NT2/D1 (cell line): ENCODE results near the gene LPP.

Source experiments
- SUZ12 ChIP-seq: IDR thresholded peaks from 2 replicates; pipeline ENCODE4 v1.6.1; 2011; ENCODE audit not compliant: insufficient read length, insufficient read depth; ENCODE audit errors: extremely low read depth
- YY1 ChIP-seq: IDR thresholded peaks from 2 replicates; pipeline ENCODE4 v1.6.1; 2011; ENCODE audit not compliant: insufficient read length, insufficient read depth
- ZNF274 ChIP-seq: IDR thresholded peaks from 2 replicates; pipeline ENCODE4 v1.6.1; 2011; ENCODE audit warnings: mild to moderate bottlenecking, low read depth, low read length

DNA sequence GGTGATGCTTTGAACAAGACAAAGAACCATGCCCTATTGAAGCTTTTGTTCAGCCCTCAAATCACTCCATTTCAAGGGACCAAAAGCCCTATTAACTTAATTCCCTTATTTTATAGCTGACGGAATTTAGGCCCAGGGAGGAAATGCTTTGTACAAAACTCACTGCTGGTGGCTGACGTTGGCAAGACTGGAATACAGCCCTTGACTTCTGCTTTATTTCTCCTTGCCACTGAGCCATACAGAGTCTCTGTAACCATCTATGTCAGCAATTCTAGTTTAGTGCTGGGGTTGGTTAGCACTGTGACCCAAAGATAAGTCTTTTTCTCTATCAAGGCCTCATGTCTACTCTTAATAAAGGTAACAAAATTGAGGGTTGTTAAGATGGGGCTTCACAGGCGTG is 701.7 kb downstream of the LPP start:
- TF ChIP-seq YY1 = no peak
- TF ChIP-seq ZNF274 = no peak
- no peak for TF ChIP-seq SUZ12
